GM21576 (cell line): ENCODE measurements around the gene NPS.

Source experiments
- ATAC-seq: cut with Tn5 transposase; IDR thresholded peaks from one replicate; pipeline ENCODE4 v1.9.1; 2021; ENCODE audit warnings: mild to moderate bottlenecking, moderate library complexity; ENCODE audit not compliant: unreplicated experiment

The NPS gene

GRCh38 chr10:127556916-127557315 lies 7.8 kb downstream of the NPS start:
- ATAC-seq, result no peak

- no peak for ATAC-seq
Observed at GRCh38 chr10:127561647-127562046, 12.5 kb downstream of the NPS start.

GRCh38 chr10:127563718-127564553 lies 14.8 kb downstream of the NPS start:
- ATAC-seq, result no peak

- no peak for ATAC-seq
Observed at GRCh38 chr10:127564644-127565043, 15.5 kb downstream of the NPS start.

- no peak for ATAC-seq
Observed at GRCh38 chr10:127565583-127565982, 16.5 kb downstream of the NPS start.

- no peak for ATAC-seq
Observed at GRCh38 chr10:127569210-127569609, 20.1 kb downstream of the NPS start.

- no peak for ATAC-seq
Observed at GRCh38 chr10:127570036-127570435, 20.9 kb downstream of the NPS start.

- ATAC-seq, result no peak
Observed at GRCh38 chr10:127571386-127571785, 22.3 kb downstream of the NPS start.

- ATAC-seq, result no peak
Observed at GRCh38 chr10:127576051-127576450, 26.9 kb downstream of the NPS start.

GRCh38 chr10:127576740-127577161 lies 27.6 kb downstream of the NPS start:
- ATAC-seq, result no peak

- ATAC-seq, result no peak
Observed at GRCh38 chr10:127577376-127578258, 28.5 kb downstream of the NPS start.

GRCh38 chr10:127578259-127578960 lies 29.3 kb downstream of the NPS start:
- no peak for ATAC-seq

- no peak for ATAC-seq
Observed at GRCh38 chr10:127578961-127579305, 29.8 kb downstream of the NPS start.

- no peak for ATAC-seq
Observed at GRCh38 chr10:127579640-127580039, 30.5 kb downstream of the NPS start.

GRCh38 chr10:127580822-127581221 lies 31.7 kb downstream of the NPS start:
- no peak for ATAC-seq

GRCh38 chr10:127585519-127586023 lies 36.5 kb downstream of the NPS start:
- ATAC-seq, result no peak

- no peak for ATAC-seq
Observed at GRCh38 chr10:127587668-127588365, 38.7 kb downstream of the NPS start.

- no peak for ATAC-seq
Observed at GRCh38 chr10:127592586-127592985, 43.5 kb downstream of the NPS start.

GRCh38 chr10:127600479-127600878 lies 51.4 kb downstream of the NPS start:
- ATAC-seq, result no peak
